Glutamatergic neuron (in vitro differentiated cells): ENCODE data around the gene SH3GL1. TPM values are rescaled to one million over a fixed set of nuclear protein-coding genes. Genes with fewer than 3 reads are reported as not detected.
A peak's percentile ranks its signal among the peaks of the same experiment; 100 is the strongest.

Experiments
- DNase-seq: peaks from one replicate; pipeline ENCODE4 v3.0.0; 2022
- H3K27ac Mint-ChIP-seq: one replicate; pipeline ENCODE4 v1.8.0; 2020; ENCODE audit warnings: mild to moderate bottlenecking, mixed read lengths, inconsistent platforms; ENCODE audit not compliant: unreplicated experiment
- H3K27me3 Mint-ChIP-seq: one replicate; pipeline ENCODE4 v1.8.0; 2020; ENCODE audit warnings: mild to moderate bottlenecking, moderate library complexity, mixed read lengths, inconsistent platforms; ENCODE audit not compliant: unreplicated experiment
- H3K36me3 Mint-ChIP-seq: one replicate; pipeline ENCODE4 v1.8.0; 2020; ENCODE audit warnings: mild to moderate bottlenecking, mixed read lengths, inconsistent platforms; ENCODE audit not compliant: unreplicated experiment
- H3K4me1 Mint-ChIP-seq: one replicate; pipeline ENCODE4 v1.8.0; 2020; ENCODE audit warnings: mild to moderate bottlenecking, low read depth, mixed read lengths, inconsistent platforms; ENCODE audit not compliant: unreplicated experiment
- H3K4me3 Mint-ChIP-seq: one replicate; pipeline ENCODE4 v1.8.0; 2020; ENCODE audit warnings: mild to moderate bottlenecking, mixed read lengths, inconsistent platforms; ENCODE audit not compliant: unreplicated experiment
- H3K9me3 Mint-ChIP-seq: one replicate; pipeline ENCODE4 v1.8.0; 2020; ENCODE audit warnings: mild to moderate bottlenecking, moderate library complexity, mixed read lengths, inconsistent platforms; ENCODE audit not compliant: unreplicated experiment
- total RNA-seq: library from RNA; stranded (reverse); fragmentation: NEBNext Ultra II Directional; extraction: Animal tissue kit (Norgen Biotek cat#: 25700); gene quantifications from one replicate; pipeline ENCODE4 v1.2.1, GENCODE V29; 2021; ENCODE audit not compliant: unreplicated experiment
- TF ChIP-seq, protein P1 (sequence below): fragments of 200-600 bp; sonication (generic); IDR thresholded peaks from one replicate; pipeline ENCODE4 v1.5.0; 2021; ENCODE audit not compliant: partially characterized antibody, unreplicated experiment

Gene SH3GL1
- total RNA-seq, 1 donor from 2014 or later, result 56.3 TPM

GRCh38 chr19:4347521-4347920 lies 52.8 kb downstream of the SH3GL1 start:
- TF ChIP-seq, protein P1, sequence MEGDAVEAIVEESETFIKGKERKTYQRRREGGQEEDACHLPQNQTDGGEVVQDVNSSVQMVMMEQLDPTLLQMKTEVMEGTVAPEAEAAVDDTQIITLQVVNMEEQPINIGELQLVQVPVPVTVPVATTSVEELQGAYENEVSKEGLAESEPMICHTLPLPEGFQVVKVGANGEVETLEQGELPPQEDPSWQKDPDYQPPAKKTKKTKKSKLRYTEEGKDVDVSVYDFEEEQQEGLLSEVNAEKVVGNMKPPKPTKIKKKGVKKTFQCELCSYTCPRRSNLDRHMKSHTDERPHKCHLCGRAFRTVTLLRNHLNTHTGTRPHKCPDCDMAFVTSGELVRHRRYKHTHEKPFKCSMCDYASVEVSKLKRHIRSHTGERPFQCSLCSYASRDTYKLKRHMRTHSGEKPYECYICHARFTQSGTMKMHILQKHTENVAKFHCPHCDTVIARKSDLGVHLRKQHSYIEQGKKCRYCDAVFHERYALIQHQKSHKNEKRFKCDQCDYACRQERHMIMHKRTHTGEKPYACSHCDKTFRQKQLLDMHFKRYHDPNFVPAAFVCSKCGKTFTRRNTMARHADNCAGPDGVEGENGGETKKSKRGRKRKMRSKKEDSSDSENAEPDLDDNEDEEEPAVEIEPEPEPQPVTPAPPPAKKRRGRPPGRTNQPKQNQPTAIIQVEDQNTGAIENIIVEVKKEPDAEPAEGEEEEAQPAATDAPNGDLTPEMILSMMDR, result no peak
- Mint-ChIP-seq H3K36me3 (no peaks in the 10 kb centered on the region), H3K27me3 (peaks cover 8% of the 10 kb centered on the region), H3K4me3 (no peak overlapping the region), H3K4me1 (no peaks in the 10 kb centered on the region), H3K9me3 (peaks cover 5% of the 10 kb centered on the region), H3K27ac (no peak overlapping the region)
- no peak for DNase-seq

GRCh38 chr19:4346020-4346383 lies 54.3 kb downstream of the SH3GL1 start:
- DNase-seq, result no peak
- no peak overlapping the region for H3K4me3 Mint-ChIP-seq
- H3K27ac Mint-ChIP-seq, result no peak overlapping the region
- TF ChIP-seq, protein P1, result no peak
- no peaks in the 10 kb centered on the region for H3K36me3 Mint-ChIP-seq
- peaks cover 3% of the 10 kb centered on the region for H3K4me1 Mint-ChIP-seq
- peaks cover 6% of the 10 kb centered on the region for H3K9me3 Mint-ChIP-seq
- peaks cover 10% of the 10 kb centered on the region for H3K27me3 Mint-ChIP-seq

- TF ChIP-seq, protein P1, result no peak
- H3K9me3 Mint-ChIP-seq, result peaks cover 6% of the 10 kb centered on the region
- H3K4me3 Mint-ChIP-seq, result no peak overlapping the region
- no peaks in the 10 kb centered on the region for H3K36me3 Mint-ChIP-seq
- peaks cover 3% of the 10 kb centered on the region for H3K4me1 Mint-ChIP-seq
- DNase-seq, result no peak
- no peak overlapping the region for H3K27ac Mint-ChIP-seq
- H3K27me3 Mint-ChIP-seq, result peaks cover 8% of the 10 kb centered on the region
Measured at GRCh38 chr19:4345342-4346019, 54.9 kb downstream of the SH3GL1 start.

GRCh38 chr19:4343370-4344307 lies 56.7 kb downstream of the SH3GL1 start, which contains the start of gene MPND:
Gene MPND (plus strand): TSS chr19:4343562. CDS start chr19:4343594, 32 bp downstream.
- Mint-ChIP-seq H3K27ac (peak within 1 kb of the TSS; percentile 93), H3K27me3 (peaks cover 8% of the 10 kb centered on the region), H3K36me3 (no peaks in the 10 kb centered on the region), H3K4me3 (peak within 1 kb of the TSS; percentile 87), H3K4me1 (peaks cover 3% of the 10 kb centered on the region), H3K9me3 (peaks cover 6% of the 10 kb centered on the region)
- DNase-seq, result peak; percentile 94
- TF ChIP-seq, protein P1, result no peak
